Fibroblast of peridontal ligament (primary cell): ENCODE results near the gene SELENOH.

ENCODE experiments used
- DNase-seq: peaks from one replicate; pipeline ENCODE4 v3.0.0-alpha.2; 2010; ENCODE audit errors: extremely low read depth

Gene SELENOH

GRCh38 chr11:57746920-57747319 is 5.6 kb downstream of the SELENOH start:
- no peak for DNase-seq

DNA sequence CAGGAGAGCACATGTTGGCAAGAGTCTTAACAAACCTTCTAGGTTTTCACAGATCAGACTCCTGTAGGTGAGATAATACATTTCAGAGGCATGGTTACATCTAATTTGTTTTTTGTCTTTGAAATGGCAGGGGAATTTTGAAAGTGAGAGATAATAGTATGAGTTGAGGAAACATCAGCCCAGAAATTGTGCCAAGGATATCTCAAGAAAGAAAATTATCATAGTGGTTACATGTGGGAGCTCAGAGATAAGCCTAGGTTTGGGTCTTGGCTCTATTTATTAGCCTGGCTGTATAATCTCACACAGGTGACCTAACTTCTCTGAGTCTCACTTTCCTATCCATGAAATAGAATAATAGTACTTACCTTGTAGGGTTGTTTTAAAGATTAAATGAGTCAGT is 9.9 kb downstream of the SELENOH start:
- DNase-seq: no peak

- DNase-seq: peak; percentile 60
Measured at GRCh38 chr11:57751676-57752253, 10.5 kb downstream of the SELENOH start, which contains the start of gene BTBD18. BTBD18 (minus strand) TSS chr11:57751819; CDS start chr11:57751188, 631 bp downstream.

DNA sequence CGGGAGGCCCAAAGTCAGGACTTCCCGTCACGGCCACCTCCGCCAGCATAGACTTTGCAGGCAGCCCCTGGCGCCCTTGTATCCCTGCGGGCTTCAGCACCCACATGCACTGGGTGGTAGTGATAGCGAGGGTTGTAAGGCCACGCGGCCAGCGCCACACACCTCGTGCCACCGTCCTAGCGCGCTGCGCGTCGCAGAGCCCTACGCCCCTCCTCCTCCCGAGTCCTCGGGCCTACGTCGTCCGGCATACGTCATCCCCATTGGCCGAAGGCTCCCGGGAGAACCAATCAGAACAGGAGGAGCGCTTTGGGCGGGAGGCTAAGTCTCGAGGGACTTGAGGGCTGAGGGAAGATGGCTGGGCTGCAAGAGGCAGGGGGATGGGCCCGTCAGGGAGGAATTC is 11.7 kb downstream of the SELENOH start:
- no peak for DNase-seq

DNA sequence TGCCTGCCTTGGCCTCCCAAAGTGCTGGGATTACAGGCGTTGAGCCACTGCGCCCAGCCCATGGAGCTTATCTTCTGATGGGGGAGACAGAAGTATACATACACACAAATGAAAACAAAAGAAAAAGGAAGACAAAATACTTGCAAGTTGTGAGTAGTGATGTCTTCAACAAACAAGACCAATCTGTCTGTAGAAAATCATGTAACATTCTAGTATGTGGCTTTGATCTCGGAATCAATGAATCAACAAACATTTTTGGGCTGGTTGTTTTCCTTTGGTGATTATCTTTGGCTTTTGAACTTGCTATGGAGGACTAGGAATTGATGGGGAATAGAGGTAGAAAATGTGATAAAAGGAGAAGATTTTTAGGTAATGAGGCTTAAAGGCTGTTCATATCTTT is 16.9 kb downstream of the SELENOH start:
- no peak for DNase-seq

DNA sequence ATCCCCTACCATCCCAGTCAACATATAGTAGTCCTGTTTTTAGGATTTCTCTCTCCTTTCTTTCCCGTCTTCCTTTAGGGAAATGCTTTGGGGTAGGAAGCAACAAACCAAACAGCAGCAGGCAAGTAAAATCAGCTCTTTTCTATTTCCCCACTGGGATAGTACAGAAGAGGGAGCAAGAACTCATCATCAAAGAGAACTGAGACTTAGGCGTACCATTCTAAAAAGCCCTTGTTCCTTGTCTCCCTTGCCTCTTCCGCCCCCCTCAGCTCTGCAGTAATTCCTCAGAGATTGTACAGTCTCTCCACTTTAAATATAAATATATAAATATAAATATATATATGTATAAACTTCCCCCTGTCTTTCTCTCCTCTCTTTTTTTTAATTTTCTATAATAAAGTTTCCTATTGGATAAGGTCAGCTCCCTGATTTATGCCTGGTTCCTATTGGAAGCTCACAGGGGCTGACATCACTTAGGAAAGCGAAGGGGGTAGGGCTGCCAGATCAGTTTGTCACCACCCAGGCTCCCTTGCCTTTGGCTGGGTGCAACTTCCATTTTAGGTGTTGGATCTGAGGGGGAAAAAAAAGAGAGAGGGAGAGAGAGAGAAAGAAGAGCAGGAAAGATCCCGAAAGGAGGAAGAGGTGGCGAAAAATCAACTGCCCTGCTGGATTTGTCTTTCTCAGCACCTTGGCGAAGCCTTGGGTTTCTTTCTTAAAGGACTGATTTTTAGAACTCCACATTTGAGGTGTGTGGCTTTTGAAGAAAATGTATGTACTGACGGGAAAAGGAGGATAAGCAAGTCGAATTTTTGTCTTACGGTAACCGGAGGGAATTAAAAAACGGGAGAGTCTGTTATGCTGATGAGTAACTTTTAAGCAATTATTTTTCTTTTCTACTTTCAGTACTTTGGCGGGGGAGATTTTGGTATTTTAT is 20.3 kb downstream of the SELENOH start, which contains the start of gene CTNND1:
Gene CTNND1 (plus strand): TSS at position 502 of the 934 bp plus-strand sequence. CDS start 29,677 bp downstream, outside the sequence.
- DNase-seq: peak; percentile 99

DNA sequence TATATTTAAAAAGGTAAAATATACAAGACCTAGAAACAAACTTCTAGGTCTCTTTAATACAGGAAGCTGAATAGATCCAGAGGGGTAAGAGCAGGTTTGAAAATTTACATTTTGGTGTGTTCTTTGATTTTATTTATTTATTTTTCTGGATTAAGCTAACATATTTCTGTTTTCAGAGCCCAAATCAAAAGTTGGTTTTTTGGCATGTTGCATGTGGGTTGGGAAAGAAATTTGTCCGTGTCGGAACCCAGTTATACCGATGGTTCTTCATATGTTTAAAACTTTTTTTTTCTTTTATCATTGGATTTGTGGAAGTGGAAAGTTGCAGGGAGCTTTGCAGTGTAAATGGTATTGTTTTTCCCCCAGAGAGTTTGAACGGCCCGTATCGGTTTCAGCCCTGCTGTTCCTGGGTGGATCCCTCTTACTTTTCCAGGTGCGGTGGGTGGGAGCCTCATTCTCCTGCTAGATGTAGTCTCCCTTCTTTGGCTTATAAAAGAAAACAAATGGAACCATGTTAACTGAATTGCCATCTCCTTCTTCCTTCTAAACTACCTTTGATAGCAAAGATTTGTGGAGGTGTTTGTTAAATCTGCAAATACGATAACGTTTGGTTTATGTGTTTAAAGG is 21.1 kb downstream of the SELENOH start:
- DNase-seq: no peak

GRCh38 chr11:57763568-57763967 is 22.3 kb downstream of the SELENOH start:
- peak; percentile 57 for DNase-seq

DNA sequence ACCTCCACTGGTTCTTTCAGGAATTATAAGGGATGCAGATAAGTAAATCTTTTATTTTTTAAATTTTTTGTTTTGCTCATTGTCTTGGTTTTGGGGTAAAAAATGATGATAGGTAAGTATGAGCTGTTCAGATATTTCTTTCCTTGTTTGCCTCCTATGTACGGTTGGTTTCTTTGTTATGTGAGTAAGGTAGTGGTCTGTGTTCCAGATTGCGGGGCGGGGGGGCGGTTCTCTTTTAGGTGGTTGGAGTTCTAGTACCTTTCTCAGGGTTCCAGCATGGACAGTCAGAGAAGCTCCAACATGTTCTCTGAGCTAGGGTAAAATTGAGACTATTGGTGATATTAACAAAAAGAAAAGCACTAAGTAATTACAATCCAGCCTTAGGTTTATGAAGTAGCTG is 22.7 kb downstream of the SELENOH start:
- no peak for DNase-seq

DNA sequence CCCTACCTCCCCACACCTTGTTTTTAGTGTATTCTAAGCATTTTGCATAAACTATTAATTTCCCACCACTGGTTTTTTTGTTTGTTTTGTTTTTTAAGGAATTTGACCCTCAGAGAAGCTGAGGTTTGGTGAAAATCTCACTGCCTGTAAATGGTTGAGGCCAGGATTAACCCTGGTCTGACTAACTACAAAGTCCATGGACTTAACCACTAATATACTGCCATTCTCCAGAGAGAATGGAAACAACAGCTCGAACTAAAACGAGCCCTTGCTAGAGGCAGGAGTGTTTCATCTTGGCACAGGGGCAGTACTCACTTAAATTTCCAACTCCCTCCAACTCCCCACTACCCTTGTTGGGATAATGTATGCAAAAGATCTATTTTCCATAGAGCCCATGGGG is 23.3 kb downstream of the SELENOH start:
- no peak for DNase-seq

GRCh38 chr11:57764972-57765371 is 23.7 kb downstream of the SELENOH start:
- no peak for DNase-seq

DNA sequence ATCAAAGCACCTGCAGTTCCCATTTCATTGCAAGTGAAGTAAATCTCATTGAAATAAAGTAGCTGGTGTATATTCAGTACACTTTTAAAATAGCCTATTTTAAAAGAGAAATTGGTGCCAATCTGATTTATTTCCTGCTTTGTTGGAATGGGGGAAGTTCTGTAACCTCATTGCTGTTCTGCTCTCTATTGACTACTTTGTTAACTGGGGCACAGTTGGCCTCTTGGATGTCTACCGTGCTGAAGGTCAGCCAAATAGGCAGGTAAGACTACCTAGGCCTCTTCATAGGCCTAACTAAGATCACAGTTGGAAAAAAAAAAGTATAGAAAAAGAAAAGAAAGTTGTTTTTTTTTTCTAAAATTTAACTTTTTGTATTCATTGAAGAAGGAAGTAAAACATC is 29.5 kb downstream of the SELENOH start:
- no peak for DNase-seq

GRCh38 chr11:57771365-57771764 is 30.1 kb downstream of the SELENOH start:
- no peak for DNase-seq

DNA sequence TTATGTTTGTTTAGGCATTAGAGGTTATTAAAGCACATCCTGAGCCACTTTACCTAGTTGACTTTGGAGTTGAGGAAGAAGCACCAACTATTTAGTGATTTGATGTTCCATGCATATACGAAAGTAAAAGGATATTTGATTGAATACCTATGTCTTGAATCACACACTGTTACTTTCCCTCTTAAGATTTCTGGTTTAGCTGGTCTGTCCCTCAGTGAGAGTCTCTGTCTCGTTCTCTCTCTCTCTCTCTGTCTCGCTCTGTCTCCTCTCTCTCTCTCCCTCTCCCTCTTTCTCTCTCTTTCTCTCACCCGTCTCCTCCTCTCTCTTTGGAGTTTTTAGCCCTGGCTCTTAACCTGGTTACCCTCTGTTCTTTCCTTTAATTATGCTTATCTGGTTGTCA is 31.3 kb downstream of the SELENOH start:
- peak; percentile 18 for DNase-seq

DNA sequence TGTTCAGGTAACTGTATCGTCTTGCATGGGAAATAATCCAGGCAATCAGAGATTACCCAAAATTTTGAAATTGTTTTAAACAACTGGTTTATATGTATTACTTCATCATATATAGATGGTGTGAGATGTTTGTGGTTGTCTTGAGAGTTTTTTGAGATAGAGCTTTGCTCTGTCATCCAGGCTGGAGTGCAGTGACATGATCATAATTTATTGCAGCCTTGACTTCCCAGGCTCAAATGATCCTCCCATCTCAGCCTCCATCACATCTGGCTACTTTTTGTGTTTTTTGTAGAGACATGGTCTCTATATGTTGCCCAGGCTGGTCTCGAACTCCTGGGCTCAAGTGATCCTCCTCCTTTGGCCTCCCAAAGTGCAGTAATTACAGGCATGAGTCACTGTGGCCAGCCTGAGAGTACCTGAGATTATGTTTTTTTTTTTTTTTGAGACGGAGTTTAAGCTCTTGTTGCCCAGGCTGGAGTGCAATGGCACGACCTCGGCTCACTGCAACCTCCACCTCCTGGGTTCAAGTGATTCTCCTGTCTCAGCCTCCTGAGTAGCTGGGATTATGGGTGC is 31.8 kb downstream of the SELENOH start:
- DNase-seq: no peak

DNA sequence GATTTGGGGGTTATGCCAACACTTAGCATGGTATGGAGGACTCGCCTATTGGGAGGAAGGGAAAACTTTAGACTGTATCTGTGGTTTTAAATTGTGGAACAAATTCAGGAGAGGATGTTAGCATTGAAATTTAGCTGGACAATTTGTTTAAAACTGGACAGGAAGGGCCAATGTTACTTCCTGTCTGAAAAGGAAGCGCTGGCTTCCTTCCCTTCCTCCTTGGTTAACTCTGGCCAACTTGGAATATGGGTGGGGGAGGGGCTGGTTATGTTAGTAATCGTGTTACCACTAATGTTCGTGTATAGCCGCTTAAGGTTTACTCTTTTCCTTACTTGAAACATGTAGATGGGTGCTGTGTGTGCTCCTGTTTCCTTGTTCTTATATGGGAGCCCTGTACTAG is 34.2 kb downstream of the SELENOH start:
- no peak for DNase-seq

GRCh38 chr11:57776031-57776521 is 34.8 kb downstream of the SELENOH start:
- peak; percentile 66 for DNase-seq

DNA sequence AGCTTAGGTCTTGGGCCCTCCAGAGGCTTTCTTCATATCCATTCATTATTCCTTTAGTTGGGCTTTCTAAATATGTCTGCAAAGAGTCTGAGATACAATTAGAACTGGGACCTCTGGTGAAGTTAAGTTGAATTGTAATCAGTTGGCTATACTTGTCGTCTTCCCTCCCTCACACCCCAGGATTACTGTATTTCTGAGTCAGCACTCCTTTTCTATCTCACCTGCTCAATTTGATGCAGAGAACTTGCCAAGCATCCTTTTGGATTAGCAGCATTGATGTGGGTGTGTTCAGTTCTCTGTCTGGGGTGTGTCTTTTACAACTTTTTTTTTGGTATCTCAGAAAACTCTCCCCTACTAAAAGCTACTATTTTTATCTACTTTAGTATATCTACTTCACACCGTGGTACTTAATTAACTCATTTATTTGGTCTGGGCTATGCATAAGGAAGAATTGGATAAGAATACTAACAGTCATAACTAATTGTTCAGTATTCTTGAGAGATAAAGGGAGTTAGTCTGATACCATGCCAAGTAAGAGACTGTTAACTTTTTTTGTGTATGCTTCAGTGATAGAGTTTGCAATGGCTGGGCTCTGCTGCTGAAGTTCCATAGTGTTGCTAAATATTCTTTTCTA is 35.4 kb downstream of the SELENOH start:
- DNase-seq: no peak

DNA sequence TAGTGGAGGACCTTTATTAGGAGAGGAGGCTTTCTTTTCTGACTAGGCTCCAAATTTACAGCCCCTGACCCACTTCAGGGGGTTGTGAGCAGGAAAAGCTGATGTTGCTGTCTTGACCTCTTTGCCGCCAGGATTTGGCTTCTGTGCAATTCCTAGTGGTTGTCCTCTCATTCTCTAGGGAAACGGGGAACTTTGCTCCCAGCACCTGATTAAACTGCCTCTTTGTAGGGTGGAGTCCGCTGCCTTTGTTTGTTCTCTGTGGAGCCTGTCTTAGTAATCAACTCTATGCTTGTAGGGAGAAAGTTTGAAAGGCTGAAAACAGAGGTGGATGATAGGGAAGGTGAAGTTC is 36.7 kb downstream of the SELENOH start:
- DNase-seq: no peak

DNA sequence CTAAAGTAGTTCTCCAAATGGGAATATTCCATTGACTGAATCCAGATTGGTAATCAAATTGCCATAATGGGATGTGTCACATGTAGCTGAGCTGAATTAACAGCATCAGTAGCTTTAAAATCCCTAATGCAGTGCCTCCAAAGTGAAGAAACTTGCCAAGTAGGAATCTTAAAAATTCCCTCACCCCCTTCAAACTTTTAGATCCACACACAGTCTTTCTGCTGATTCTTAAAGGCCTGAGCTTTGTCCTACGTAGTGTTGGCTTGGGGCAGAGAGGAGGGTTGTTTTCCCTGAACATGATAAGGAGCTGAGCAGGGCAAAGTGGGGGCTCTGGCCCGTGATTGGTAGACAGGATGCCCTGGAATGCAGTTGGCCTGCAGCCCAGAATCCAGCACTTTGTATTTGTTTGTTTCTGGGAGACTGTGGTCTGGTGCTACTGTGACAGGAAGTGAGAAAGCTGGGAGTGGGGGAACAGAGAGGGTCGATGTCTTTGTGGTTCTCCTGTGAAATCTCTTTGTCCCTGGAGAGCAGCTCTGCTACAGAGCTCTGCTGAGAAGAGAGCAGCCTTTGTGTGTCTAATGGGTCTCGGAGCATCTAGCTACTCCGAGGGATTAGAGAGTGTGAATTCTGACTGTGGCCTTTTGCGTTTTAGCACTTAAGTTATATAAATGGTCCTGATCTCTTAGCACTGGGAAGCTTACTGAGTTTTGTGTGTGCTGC is 37.2 kb downstream of the SELENOH start:
- DNase-seq: peak; percentile 98

GRCh38 chr11:57779276-57779675 is 38.0 kb downstream of the SELENOH start:
- peak; percentile 45 for DNase-seq
